GM21786 (cell line): Measurements from ENCODE around the gene SFMBT2.

Experiments
- ATAC-seq: cut with Tn5 transposase; IDR thresholded peaks from one replicate; pipeline ENCODE4 v1.9.1; 2021; ENCODE audit not compliant: unreplicated experiment

SFMBT2 gene

DNA sequence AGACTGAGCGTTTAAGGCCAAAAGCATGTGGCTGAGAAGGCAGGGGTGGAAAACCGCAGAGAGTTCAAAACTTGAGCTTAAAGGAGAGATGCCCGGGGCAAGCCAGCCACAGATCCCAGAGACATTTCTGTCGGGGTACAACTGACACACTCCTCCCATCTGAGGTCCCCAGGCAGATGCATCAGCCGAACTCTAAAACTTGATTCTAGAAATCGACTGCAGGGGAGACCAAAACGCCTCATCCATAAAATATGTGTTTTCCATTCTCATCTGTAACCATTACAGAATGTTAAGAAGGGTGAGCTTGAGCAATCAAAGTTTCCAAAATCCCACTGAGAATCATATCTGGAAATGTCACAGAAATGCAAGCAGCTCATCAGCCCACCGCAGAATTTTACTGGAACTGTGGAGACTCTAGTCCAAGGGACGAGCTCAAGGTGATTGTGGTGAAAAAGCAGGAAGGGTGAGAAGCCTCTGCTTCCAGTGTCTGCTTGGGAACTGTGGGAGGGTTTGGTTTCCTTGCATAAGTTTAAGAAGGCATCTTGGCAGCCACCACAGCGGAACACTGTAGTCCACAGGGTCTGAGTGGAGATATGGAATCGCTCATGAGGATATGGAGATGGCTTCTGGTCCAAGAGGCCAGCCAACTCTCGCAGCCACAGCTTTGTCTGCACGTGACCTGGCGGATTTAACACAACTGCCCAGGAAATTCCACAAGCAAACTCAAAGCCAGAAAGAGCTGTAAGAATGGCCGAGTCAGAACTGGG is 249.2 kb downstream of the SFMBT2 start:
- no peak for ATAC-seq

DNA sequence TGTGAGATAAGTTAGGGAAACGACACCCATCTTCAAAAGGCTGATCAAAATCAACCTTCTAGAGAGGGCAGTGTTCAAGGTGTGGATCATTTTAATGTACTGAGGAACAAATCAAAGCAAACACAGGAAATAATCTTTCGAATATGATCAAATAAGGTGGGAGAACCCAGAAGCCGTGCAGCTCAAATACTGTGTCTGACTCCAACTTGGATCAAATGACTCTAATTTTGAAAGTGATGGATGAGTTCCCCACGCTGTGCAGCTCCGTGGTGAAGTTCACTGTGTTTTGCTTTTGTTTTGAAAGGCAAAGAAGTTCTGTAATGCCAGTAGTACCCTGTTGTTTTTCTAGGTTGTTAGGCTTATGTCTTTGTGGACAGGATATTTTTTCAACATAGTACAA is 250.9 kb downstream of the SFMBT2 start:
- ATAC-seq = no peak

DNA sequence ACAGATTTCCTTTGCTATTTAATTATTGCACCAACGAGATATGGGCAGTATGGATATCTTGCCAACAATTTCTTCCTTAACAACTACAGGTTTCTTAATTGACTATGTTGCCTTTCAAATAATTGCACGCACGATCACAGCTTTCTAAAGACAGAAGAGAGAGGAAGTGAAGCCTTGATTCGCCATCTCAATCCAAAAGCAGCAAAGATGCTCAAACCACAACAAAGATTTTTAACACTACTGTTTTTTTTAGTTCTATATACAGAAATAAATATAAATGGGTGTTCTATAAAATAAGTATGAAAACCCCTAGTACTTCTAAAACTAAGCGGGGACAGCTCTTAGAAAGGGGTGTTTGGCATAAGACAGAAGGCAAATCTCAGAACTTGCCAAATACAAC is 251.3 kb downstream of the SFMBT2 start:
- no peak for ATAC-seq

DNA sequence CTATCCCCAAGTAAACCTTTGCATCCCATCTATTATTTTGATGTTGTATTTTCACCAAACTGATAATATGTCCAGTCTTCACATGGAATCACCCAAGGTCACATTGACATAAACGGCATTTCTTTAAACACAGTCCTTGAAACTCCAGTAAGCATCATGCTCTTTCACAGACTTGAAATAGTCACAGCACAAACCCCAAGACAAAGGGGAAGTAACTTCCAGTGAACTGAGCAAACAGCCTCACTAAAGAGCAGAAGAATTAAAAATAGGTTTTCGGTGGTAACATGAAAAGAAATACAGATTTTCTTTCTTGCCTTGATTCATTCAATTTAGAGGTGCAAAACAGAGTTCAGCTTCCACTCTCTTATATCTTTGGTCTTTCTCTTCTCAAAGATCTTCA is 253.7 kb downstream of the SFMBT2 start:
- ATAC-seq = no peak

DNA sequence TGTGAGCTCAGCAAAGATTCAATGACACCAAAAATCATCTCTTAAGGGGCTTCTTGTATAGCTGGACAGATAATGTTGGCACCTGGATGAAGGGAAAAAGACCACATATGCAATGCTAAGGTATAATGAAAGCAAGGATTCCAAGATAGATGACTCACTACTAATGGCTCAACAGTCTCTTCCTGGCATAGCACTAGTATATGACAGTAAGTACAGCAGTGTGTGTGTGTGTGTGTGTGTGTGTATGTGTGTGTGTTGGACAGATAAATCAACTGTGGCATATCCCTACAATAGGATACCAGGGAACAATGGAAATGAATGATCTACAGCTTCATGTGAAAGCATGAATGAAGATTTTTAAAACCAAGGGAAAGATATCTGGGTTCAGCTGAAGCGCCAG is 257.1 kb downstream of the SFMBT2 start:
- no peak for ATAC-seq

DNA sequence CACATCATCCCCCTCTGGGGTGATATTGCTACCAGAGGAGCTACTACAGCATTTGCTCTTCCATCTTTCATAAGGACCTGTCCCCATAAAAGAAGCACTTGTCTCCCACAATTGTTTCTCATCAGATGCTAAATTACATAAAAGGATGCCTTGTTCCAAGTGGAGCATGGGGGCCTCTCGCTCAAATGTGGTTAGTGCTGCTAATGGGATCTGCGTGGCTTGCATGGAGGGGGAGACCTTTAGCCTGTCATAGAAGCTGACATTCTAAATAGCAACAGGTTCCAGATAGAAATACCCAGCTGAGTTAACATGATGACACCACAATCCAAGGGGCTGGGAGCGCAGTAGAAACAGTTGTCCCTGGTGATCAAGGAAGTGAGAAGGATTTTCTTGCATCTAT is 257.9 kb downstream of the SFMBT2 start:
- ATAC-seq = no peak

DNA sequence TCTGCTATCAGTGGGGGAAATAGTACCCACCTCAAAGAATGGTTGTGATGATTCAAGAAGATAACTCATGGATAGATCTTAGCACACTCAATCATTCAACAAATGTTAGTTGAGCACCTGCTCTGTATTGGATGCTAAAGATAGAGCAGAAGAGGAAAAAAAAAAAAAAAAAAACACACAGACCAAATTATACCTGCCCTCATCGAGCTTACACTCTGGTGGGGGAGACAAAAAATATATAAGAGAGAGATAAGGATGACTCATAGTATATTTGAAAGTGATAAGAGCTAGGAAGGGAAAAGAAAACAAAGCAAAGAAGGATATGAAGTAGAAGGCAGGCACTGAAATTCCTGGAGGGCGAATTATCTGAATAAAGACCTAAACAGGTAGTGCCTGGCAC is 258.5 kb downstream of the SFMBT2 start:
- ATAC-seq = no peak

DNA sequence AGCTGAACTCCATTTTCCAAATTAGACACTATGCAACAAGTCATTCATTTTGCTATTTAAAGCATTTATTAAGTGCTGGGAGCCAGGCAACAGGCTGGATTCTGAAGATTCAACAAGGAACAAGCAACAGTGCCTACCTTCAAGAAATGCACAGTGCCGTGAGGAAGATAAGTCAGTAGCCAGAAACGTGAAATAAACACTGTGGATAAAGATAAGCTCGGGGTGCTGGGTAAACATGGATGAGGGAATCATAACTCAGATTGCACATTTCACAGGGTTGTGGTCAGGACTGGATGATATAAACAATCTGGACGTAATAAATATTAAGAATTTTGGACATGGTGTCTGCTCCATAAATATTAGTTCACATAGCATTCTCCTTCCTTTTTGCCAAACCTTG is 259.3 kb downstream of the SFMBT2 start:
- no peak for ATAC-seq

DNA sequence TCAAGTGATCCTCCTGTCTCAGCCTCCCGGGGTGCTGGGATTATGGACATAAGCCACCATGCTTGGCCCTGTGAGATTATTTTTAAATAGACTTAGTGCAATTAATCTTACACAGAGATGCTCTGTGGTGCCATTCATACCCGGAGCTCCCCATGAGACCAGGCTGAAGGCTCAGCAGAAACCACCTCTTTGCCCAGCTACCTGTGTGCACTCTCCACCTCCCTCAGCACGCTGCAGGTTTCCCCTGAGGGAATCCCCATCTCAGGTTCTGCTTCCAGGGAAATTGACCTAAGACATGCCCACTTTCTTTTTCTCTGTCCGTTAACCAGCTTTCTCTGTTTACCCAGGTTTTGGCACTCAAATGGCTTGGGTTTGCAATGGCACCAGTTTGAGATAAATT is 260.5 kb downstream of the SFMBT2 start:
- ATAC-seq = no peak

DNA sequence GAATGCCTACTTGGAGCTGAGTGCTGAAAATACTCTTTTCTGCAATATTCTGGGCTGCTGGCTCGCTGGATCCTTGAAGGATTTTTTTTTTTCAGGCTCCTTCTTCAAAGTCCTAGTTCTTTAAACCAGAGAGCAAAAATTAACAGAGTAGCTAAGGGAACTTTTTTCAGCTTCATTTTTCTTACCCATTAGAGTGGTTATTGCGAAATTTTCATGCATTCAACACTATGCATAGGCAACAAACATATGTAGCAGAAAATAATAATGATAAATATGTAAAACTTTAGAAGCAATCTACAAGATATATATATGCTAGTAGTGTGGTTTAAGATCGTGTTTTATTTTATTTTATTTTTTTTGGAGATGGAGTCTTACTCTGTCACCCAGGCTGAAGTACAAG is 264.6 kb downstream of the SFMBT2 start:
- no peak for ATAC-seq

DNA sequence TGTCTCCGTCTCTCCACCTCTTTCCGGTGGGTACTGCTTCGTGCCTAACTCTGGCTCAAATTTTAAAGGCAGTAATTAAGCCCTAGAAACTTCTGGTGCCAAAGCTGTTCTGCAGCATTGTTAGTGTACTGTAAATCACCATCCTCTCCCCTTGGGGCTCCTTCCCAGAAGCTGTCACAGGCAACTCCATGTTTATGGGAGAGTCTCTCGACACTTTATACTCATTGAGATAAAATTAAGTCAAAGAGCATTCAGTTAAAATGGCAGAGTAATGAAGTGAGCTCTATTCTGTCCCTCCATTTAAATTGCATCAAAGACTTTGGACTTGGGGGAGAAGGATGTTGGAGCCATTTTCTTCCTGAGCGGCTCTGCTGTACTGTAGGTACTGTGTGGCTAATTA is 274.8 kb downstream of the SFMBT2 start:
- ATAC-seq = no peak

DNA sequence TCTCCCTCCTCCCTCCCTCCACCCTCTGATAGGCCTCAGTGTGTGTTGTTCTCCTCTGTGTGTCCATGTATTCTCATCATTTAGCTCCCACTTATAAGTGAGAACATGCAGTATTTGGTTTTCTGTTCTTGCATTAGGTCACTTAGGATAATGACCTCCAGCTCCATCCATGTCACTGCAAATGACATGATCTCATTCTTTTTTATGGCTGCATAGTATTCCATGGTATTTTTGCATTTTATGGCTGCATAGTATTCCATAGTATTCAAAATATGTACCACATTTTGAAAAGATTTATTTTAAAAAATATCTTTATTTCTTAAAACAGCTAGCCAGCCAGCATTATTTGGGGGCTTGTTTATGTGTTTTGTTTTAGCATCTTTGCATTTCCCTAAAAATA is 275.6 kb downstream of the SFMBT2 start:
- no peak for ATAC-seq

DNA sequence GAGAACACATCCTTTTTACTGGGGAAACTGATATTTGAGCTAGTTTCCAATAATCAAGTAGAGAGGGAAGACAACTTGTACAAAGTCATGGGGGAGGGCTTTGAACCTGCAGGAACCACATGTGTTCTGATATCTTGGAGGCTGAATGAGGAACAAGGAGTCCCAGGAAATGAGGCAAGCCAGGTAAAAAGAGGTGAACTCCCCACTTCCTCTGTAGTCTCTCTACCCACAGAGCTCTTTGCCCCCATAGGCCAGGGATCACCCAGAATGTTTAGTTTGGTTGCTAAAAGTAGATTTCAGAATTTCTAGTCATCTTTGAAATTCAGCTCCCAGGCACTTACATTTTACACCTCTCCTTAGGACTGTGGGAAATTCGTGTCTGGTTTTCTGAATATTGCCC is 276.4 kb downstream of the SFMBT2 start:
- no peak for ATAC-seq

DNA sequence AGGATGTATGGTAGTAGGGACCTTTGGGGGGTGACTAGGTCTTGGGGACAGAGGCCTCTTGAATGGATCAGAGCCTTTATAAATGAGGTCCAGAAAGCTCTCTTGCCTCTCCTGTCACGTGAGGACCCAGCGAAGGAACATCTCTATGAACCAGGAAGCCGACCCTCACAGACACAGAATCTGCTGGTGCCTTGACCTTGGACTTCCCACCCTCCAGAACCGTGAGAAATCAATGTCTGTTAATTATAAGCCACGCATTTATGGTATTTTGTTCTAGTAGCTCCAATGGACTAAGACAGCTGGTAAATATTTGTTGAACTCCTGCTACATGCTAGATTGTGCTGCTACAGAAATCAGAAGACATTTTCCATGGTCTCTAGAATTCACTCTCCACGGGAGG is 276.9 kb downstream of the SFMBT2 start:
- ATAC-seq = no peak

DNA sequence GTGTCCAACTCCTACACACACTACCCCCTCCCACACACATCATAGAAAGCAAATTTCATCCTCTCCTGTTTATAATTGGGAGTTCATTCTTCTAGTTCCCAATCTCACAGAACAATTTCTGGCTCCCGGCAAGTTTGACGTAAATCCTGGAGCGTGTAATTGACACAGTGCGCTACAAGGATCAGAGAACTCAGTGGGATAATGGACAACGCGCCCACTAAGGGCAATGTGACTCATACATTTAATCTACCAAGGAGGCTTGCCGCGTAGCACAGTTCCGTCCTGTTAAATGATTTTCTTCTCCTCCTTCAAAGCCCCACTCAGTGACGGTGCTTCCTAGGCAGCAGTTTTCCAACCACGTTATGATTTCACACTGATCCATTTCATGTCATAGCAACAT is 277.6 kb downstream of the SFMBT2 start:
- no peak for ATAC-seq

DNA sequence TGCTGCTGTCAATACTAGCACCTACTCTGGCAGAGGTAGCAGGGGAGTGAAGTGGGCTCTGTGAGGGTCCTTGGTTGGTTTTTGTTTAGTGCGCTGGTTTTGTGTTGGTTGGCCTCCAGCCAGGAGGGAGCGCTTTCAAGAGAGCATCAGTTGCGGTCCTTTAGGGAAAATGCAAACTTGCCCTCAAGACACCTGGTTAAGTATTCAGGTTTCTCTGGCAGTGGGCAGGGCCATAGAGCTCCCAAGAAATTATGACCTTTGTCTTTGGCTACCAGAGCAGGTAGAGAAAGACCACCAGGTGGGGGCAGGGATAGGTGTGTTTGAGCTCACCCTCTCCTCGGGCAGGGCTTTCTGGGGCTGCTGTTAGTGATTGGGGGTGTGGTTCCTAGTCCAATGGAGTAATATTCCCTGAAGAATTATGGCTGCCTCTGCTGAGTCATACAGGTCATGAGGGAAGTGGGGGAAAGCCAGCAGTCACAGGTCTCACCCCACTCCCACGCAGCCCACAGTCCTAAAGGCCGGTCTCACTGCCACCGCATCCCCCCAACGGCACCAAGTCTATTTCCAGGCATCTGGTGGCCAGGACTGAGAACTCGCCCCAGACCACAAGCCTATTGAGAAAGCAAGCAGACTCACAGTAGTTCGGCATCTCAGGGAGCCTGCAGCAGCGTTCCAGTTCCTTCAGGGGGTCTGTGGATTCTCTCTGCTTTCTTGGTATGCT is 280.5 kb downstream of the SFMBT2 start:
- no peak for ATAC-seq

DNA sequence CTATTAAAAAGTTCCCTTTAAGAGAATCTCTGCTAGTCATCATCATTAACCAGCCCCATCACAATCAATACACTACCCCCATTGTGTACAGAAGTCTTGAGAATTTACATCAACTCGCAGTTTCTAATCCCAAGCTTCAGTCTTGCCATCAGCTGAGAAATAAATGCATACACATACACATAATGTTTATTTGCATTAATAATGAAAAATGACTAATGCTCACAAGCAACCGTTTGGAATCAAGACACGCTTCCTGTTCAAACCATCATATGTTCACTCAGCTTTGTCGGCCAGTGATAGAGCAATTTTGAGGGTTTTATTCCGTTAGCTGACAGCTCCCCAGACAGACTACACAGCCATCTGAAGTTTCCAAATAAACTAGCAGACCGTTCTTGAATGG is 287.1 kb downstream of the SFMBT2 start:
- ATAC-seq = no peak

DNA sequence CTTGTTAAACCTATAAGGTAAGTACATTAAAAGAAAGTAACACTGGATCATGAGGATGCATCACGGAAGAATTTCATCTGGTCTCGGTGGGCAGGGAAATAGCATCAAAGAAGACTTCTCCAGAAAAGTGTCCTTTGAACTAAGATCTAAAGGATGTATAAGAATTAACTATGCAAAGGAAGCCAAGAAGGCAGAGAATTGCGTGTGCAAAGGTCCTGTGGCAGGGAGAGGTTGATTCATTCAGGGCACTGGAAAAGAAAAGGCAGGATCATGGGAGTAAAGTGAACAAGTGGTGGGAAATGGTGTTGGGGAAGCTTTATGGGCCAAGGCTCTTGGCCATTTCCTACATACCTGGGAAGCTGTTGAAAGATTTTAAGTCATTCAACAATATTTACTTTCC is 288.3 kb downstream of the SFMBT2 start:
- ATAC-seq = no peak

DNA sequence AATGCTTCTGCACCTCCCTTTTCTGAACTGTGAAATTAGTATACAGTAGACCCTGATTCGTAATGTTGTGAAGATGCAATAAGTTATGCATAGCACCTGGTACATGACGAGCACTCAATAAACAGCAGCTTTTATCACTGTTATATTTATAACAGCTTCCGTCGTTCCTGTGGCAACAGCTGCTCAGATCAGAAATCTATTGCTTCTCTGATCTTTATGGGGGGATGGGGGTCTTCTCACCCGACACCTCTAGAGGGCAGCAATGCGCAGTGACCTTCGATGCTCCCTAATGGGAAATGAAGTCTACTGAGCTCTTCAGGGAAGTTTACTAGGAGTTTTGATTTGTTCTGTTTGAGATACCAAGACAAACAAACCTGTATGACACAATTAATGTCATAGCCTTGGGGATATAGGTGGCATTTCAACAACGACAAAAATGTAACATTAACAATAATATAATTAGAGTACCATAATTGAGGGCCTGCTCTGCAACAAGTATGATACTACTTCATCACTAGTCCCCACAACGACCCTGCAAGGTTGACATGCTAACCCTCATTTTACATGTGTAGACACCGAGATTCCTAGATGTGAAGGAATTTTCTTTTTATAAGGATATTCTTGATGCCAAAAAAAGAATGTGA is 289.6 kb downstream of the SFMBT2 start:
- no peak for ATAC-seq

DNA sequence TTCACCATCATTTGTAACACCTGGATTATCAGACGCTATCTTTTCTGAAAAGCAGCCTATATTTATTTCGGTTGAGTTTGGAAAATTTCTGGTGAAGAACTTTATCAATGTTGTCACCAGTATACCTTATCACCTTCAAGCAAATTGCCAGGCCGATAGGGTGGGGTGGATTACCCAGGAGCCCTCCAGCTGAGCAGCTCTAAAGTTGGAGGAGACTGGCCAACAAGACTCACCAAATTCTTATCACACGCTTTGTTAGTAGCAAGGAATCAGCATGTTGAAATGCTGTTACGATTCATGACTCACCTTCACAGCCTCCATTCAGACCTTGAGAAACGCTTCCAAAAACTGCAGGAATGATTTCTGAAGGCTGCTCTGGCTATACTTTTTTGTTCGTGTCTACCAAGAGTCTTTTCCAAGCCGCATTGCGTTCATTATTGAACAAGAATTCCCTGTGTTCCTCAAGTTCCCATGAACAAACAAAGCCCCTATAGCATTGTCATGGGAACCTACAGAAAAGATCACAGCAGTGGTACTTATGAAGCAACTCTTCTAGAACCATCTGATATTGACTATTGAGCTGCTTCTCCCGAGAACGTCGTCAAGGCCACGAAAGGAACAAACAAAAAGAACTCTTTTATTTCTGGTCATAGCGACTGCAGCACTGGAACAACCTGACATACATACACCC is 291.4 kb downstream of the SFMBT2 start:
- no peak for ATAC-seq

DNA sequence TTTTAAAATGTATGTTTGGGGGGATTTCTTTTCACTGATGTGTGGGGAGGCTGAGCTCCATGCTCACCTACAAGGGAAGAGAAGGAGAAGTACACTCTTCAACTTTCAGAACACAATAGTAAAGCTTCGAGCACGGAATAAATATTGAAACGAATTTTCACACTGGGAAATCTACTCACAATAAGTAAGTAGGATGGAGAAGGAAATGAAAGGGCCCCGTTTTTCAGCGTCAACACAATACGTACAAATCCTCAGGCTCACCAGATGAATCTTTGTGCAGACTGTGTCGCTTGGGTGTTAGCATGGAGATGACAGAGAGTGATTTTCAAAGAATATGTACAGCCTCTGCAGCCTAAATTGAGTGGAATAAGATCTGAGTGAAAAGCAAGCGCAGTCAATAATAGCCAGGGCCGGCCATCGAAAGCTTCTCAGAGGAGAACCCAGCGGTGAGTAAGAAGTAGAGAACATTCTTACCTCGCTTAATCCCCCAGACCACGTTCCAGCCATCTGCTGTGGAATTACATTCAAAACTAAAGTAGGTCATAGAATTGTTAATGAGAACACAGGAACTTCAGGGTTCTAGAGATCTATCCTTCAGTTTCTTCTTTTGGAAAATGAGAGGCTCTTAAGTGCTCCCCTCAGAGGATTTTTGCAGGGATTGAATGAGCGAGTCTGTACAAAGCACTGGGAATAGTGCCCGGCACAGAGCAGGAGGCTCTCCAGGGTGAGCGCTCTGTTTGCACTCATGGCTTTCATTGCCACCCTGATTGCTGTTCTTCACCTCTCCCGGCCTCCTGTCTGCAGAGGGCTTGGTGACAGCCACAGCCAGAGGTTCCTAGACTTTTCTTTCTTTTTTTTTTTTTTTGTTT is 292.8 kb downstream of the SFMBT2 start:
- no peak for ATAC-seq
